ENCODE measurements around the gene NCF2. TPM values are rescaled to one million over a fixed set of nuclear protein-coding genes. Genes with fewer than 3 reads are reported as not detected.

Gene NCF2
- total RNA-seq, 4 donors from 2014 or later, result 20.4 to 85.0 (median 44.4) TPM

GRCh38 chr1:183585038-183585437 is 5.2 kb downstream of the NCF2 start:
- DNase-seq (ENCODE audit: low spot score), result no peak

GRCh38 chr1:183584147-183584546 is 6.1 kb downstream of the NCF2 start:
- DNase-seq (ENCODE audit: low spot score) (no peak), ATAC-seq (ENCODE audit: low FRiP score) (no peak)
- no peak for TF ChIP-seq CTCF (IDR thresholded peaks at IDR 0.05)

More at GRCh38 chr1:183585038-183585437, 5.2 kb downstream of the NCF2 start:
- TF ChIP-seq CTCF (IDR thresholded peaks at IDR 0.05), result no peak
- no peak for ATAC-seq (ENCODE audit: low FRiP score)

GRCh38 chr1:183583466-183583865 is 6.8 kb downstream of the NCF2 start:
- ATAC-seq (ENCODE audit: low FRiP score) (no peak), DNase-seq (ENCODE audit: low spot score) (no peak)
- TF ChIP-seq CTCF (IDR thresholded peaks at IDR 0.05), result no peak

- no peak for TF ChIP-seq CTCF (IDR thresholded peaks at IDR 0.05)
- DNase-seq (ENCODE audit: low spot score) (no peak), ATAC-seq (ENCODE audit: low FRiP score) (no peak)
These were observed 8.1 kb downstream of the NCF2 start for GRCh38 chr1:183582021-183582713.

GRCh38 chr1:183580281-183580682 is 10.0 kb downstream of the NCF2 start:
- DNase-seq (ENCODE audit: low spot score), result no peak
- ATAC-seq (ENCODE audit: low FRiP score), result no peak
- TF ChIP-seq CTCF (IDR thresholded peaks at IDR 0.05), result no peak

GRCh38 chr1:183578856-183579255 is 11.4 kb downstream of the NCF2 start:
- DNase-seq (ENCODE audit: low spot score), result no peak

More at GRCh38 chr1:183578856-183579255, 11.4 kb downstream of the NCF2 start:
- ATAC-seq (ENCODE audit: low FRiP score), result no peak
- TF ChIP-seq CTCF (IDR thresholded peaks at IDR 0.05), result no peak
